GM23338 (cell line): ENCODE data around the gene ABCA4. TPM values are rescaled to one million over a fixed set of nuclear protein-coding genes. Genes with fewer than 3 reads are reported as not detected.

ENCODE experiments used
- ATAC-seq: fragments of 200-7000 bp; cut with Tn5 transposase; 3 replicates; pipeline ENCODE4 v1.9.1; 2020
- DNase-seq: peaks from one replicate; pipeline ENCODE4 v3.0.0-alpha.2; 2015; ENCODE audit warnings: low spot score
- H2AFZ ChIP-seq: fragments of 200-600 bp; sonication (generic); 2 replicates; pipeline ENCODE4 v1.8.0; 2016; ENCODE audit warnings: antibody characterized with exemption, mild to moderate bottlenecking, moderate library complexity
- H3F3A ChIP-seq: fragments of 200-600 bp; sonication (generic); replicated peaks from 2 replicates; pipeline ENCODE4 v1.8.0; 2017; ENCODE audit warnings: antibody characterized with exemption, mixed run types, low read depth
- H3K27ac ChIP-seq: fragments of 200-600 bp; sonication (generic); 2 replicates; pipeline ENCODE4 v1.6.1; 2016; ENCODE audit warnings: low read depth
- H3K27me3 ChIP-seq: fragments of 200-600 bp; sonication (generic); 2 replicates; pipeline ENCODE4 v1.8.0; 2016; ENCODE audit warnings: mild to moderate bottlenecking, mixed run types, moderate library complexity; ENCODE audit not compliant: insufficient read depth
- H3K36me3 ChIP-seq: fragments of 200-600 bp; sonication (generic); 2 replicates; pipeline ENCODE4 v1.8.0; 2016; ENCODE audit warnings: mild to moderate bottlenecking; ENCODE audit not compliant: insufficient read depth
- H3K4me1 ChIP-seq: fragments of 200-600 bp; sonication (generic); 2 replicates; pipeline ENCODE4 v1.8.0; 2016; ENCODE audit warnings: mild to moderate bottlenecking, moderate library complexity; ENCODE audit not compliant: insufficient read depth
- H3K4me2 ChIP-seq: fragments of 200-600 bp; sonication (generic); 2 replicates; pipeline ENCODE4 v1.7.1; 2017; ENCODE audit warnings: mixed run types
- H3K4me3 ChIP-seq: fragments of 200-600 bp; sonication (generic); 2 replicates; pipeline ENCODE4 v1.6.1; 2016; ENCODE audit warnings: mixed run types
- H3K79me2 ChIP-seq: fragments of 200-600 bp; sonication (generic); replicated peaks from 2 replicates; pipeline ENCODE4 v1.8.0; 2017; ENCODE audit warnings: mild to moderate bottlenecking; ENCODE audit not compliant: insufficient read depth
- H3K9me2 ChIP-seq: fragments of 200-600 bp; sonication (generic); 2 replicates; pipeline ENCODE4 v1.8.0; 2017; ENCODE audit not compliant: insufficient read depth
- H4K20me1 ChIP-seq: fragments of 200-600 bp; sonication (generic); replicated peaks from 2 replicates; pipeline ENCODE4 v1.8.0; 2017; ENCODE audit warnings: mild to moderate bottlenecking; ENCODE audit not compliant: insufficient read depth
- H3K27ac Mint-ChIP-seq: 2 replicates; pipeline ENCODE4 v1.8.0; 2020; ENCODE audit warnings: inconsistent platforms, mild to moderate bottlenecking, moderate library complexity, mixed read lengths
- H3K27me3 Mint-ChIP-seq: 3 replicates; pipeline ENCODE4 v1.8.0; 2022; ENCODE audit warnings: low read depth, mild to moderate bottlenecking, moderate library complexity, mixed read lengths, inconsistent platforms; ENCODE audit not compliant: insufficient read depth, poor library complexity
- H3K36me3 Mint-ChIP-seq: 3 replicates; pipeline ENCODE4 v1.8.0; 2021; ENCODE audit warnings: low read depth, mild to moderate bottlenecking, inconsistent platforms, moderate library complexity, mixed read lengths
- H3K4me1 Mint-ChIP-seq: 3 replicates; pipeline ENCODE4 v1.8.0; 2020; ENCODE audit warnings: mild to moderate bottlenecking, inconsistent platforms, mixed read lengths
- H3K4me3 Mint-ChIP-seq: 3 replicates; pipeline ENCODE4 v1.8.0; 2021; ENCODE audit warnings: moderate library complexity, mild to moderate bottlenecking, inconsistent platforms, mixed read lengths
- H3K9me3 Mint-ChIP-seq: 3 replicates; pipeline ENCODE4 v1.8.0; 2020; ENCODE audit warnings: moderate library complexity, mild to moderate bottlenecking, inconsistent platforms, mixed read lengths
- CREB1 ChIP-seq: fragments of 250-450 bp; sonication (Bioruptor Pico); IDR thresholded peaks from 2 replicates; pipeline ENCODE4 v1.5.0; 2020; ENCODE audit warnings: low read depth, mild to moderate bottlenecking, moderate library complexity
- EZH2 ChIP-seq: fragments of 200-600 bp; sonication (generic); IDR thresholded peaks from one replicate; pipeline ENCODE4 v1.8.0; 2017; ENCODE audit warnings: antibody characterized with exemption, mild to moderate bottlenecking, low read depth; ENCODE audit not compliant: unreplicated experiment
- JUNB ChIP-seq: IDR thresholded peaks from one replicate; pipeline ENCODE4 v1.6.1; 2016; ENCODE audit warnings: antibody characterized with exemption; ENCODE audit not compliant: unreplicated experiment
- STAT1 ChIP-seq: IDR thresholded peaks from one replicate; pipeline ENCODE4 v1.6.1; 2016; ENCODE audit warnings: antibody characterized with exemption; ENCODE audit not compliant: unreplicated experiment
- ZNF331 ChIP-seq: fragments of 250-450 bp; sonication (Bioruptor Pico); IDR thresholded peaks from 2 replicates; pipeline ENCODE4 v1.5.0; 2020; ENCODE audit warnings: low read depth, mild to moderate bottlenecking, moderate library complexity
- polyA plus RNA-seq: library from polyadenylated mRNA; unstranded; fragments of >200 nt; fragmentation: Nextera tagmentation; extraction: Ambion mirVana; gene quantifications from 2 replicates; pipeline ENCODE4 v1.2.1, GENCODE V29; 2016
- total RNA-seq: library from RNA; depleted of rRNA; stranded (reverse); fragments of >200 nt; shearing (Covaris generic); gene quantifications from 2 replicates; pipeline ENCODE4 v1.2.3, GENCODE V29; 2014
- TF ChIP-seq, protein P1 (sequence below): IDR thresholded peaks from 2 replicates; pipeline ENCODE4 v1.6.1; 2016; ENCODE audit warnings: antibody characterized with exemption
- TF ChIP-seq, protein P2 (sequence below), 2 experiments: fragments of 200-600 bp in 1 of 2; sonication (generic) in 1 of 2; conservative IDR thresholded peaks; 2 replicates each; pipeline versions ENCODE4 v1.5.1 to v1.6.1; 2016 to 2017; ENCODE audit warnings: antibody characterized with exemption in 2 of 2, low read depth in 2 of 2, mild to moderate bottlenecking in 2 of 2, moderate library complexity in 1 of 2
- TF ChIP-seq, protein P3 (sequence below): IDR thresholded peaks from one replicate; pipeline ENCODE4 v1.6.1; 2018; ENCODE audit warnings: antibody characterized with exemption; ENCODE audit not compliant: unreplicated experiment

ABCA4 gene
- total and polyA plus RNA-seq, 2 experiments from 2014 or later = not detected

DNA sequence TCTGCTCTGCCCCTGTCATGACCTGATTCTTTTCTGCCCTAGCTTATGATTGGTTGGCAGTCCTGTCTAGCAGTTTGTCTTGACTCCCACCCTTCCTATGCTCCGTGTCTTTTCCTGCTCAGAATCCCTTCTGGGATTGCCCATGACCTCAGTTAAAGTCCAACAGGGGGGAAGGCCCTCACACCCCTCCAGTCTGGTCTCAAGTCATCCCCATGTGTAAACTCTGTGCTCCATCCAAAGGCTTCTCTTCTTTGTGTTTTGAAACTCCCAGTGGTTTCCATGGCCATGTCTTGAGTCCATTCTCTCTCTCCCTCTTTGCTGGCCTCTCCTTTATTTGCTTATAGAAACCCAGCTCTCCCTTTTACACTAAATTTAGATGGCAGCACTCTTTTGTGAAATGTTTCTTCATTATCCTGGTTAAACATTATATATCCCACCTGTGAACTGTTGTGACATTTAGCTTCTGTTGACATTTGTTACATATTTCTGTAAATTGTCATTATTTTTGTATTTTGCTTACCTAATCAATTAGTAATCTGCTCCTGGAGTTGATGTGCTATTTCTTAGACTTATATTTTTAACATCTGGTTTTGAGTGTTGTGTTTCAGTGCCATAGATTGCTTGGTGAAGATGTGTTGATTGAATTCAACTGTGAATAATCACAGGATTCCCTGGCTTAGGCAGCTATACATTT, 162.8 kb downstream of the ABCA4 start:
- ATAC-seq (no peak), DNase-seq (no peak)
- Histone ChIP-seq H3K4me2 (no peak overlapping the region), H3K27me3 (no peaks in the 10 kb centered on the region), H3K27ac (no peak overlapping the region), H2AFZ (no peak overlapping the region), H3K36me3 (no peaks in the 10 kb centered on the region; the same call in 1 of the 2 replicates), H4K20me1 (no peaks in the 10 kb centered on the region), H3K4me3 (no peak overlapping the region), H3K4me1 (no peaks in the 10 kb centered on the region), H3K9me2 (0 out of 2 replicates have a peak, but pooled peaks cover 8% of the 10 kb centered on the region), H3K79me2 (no peaks in the 10 kb centered on the region), H3F3A (no peaks in the 10 kb centered on the region)
- Mint-ChIP-seq H3K4me3 (no peak overlapping the region), H3K27me3 (peaks cover 1% of the 10 kb centered on the region), H3K9me3 (peaks cover 17% of the 10 kb centered on the region), H3K36me3 (no peaks in the 10 kb centered on the region; the same call in 2 of the 3 replicates), H3K4me1 (no peaks in the 10 kb centered on the region), H3K27ac (no peak overlapping the region; the same call in 1 of the 2 replicates)
- TF ChIP-seq, protein P1, sequence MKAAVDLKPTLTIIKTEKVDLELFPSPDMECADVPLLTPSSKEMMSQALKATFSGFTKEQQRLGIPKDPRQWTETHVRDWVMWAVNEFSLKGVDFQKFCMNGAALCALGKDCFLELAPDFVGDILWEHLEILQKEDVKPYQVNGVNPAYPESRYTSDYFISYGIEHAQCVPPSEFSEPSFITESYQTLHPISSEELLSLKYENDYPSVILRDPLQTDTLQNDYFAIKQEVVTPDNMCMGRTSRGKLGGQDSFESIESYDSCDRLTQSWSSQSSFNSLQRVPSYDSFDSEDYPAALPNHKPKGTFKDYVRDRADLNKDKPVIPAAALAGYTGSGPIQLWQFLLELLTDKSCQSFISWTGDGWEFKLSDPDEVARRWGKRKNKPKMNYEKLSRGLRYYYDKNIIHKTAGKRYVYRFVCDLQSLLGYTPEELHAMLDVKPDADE = no peak
- TF ChIP-seq, protein P2, sequence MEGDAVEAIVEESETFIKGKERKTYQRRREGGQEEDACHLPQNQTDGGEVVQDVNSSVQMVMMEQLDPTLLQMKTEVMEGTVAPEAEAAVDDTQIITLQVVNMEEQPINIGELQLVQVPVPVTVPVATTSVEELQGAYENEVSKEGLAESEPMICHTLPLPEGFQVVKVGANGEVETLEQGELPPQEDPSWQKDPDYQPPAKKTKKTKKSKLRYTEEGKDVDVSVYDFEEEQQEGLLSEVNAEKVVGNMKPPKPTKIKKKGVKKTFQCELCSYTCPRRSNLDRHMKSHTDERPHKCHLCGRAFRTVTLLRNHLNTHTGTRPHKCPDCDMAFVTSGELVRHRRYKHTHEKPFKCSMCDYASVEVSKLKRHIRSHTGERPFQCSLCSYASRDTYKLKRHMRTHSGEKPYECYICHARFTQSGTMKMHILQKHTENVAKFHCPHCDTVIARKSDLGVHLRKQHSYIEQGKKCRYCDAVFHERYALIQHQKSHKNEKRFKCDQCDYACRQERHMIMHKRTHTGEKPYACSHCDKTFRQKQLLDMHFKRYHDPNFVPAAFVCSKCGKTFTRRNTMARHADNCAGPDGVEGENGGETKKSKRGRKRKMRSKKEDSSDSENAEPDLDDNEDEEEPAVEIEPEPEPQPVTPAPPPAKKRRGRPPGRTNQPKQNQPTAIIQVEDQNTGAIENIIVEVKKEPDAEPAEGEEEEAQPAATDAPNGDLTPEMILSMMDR (conservative IDR thresholded peaks at IDR 0.05; ENCODE audit: low read depth in 2 of 2) = no peak
- TF ChIP-seq EZH2 (no peak), JUNB (no peak), ZNF331 (CRISPR knock-in tag) (no peak), CREB1 (CRISPR knock-in tag) (no peak), STAT1 (no peak)
- TF ChIP-seq, protein P3, sequence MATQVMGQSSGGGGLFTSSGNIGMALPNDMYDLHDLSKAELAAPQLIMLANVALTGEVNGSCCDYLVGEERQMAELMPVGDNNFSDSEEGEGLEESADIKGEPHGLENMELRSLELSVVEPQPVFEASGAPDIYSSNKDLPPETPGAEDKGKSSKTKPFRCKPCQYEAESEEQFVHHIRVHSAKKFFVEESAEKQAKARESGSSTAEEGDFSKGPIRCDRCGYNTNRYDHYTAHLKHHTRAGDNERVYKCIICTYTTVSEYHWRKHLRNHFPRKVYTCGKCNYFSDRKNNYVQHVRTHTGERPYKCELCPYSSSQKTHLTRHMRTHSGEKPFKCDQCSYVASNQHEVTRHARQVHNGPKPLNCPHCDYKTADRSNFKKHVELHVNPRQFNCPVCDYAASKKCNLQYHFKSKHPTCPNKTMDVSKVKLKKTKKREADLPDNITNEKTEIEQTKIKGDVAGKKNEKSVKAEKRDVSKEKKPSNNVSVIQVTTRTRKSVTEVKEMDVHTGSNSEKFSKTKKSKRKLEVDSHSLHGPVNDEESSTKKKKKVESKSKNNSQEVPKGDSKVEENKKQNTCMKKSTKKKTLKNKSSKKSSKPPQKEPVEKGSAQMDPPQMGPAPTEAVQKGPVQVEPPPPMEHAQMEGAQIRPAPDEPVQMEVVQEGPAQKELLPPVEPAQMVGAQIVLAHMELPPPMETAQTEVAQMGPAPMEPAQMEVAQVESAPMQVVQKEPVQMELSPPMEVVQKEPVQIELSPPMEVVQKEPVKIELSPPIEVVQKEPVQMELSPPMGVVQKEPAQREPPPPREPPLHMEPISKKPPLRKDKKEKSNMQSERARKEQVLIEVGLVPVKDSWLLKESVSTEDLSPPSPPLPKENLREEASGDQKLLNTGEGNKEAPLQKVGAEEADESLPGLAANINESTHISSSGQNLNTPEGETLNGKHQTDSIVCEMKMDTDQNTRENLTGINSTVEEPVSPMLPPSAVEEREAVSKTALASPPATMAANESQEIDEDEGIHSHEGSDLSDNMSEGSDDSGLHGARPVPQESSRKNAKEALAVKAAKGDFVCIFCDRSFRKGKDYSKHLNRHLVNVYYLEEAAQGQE = no peak
